Astrocyte (in vitro differentiated cells and primary cell): ENCODE data around the gene PTK7. TPM values are rescaled to one million over a fixed set of nuclear protein-coding genes. Genes with fewer than 3 reads are reported as not detected.

Experiments used
- DNase-seq: peaks from one replicate; pipeline ENCODE4 v3.0.0-alpha.2; 2010; ENCODE audit warnings: low read depth
- FAIRE-seq: peaks from 2 replicates; lab custom pipeline; 2011; peaks lifted over from hg19 to GRCh38; lab: Jason Lieb, UNC
- H2AFZ ChIP-seq: 2 replicates; pipeline ENCODE4 v1.6.0; 2012; ENCODE audit warnings: low read depth, low read length, inconsistent platforms
- H3K27ac ChIP-seq: 2 replicates; pipeline ENCODE4 v1.5.1; 2011; ENCODE audit warnings: low read depth, low read length, inconsistent platforms
- H3K27me3 ChIP-seq: 2 replicates; pipeline ENCODE4 v1.6.0; 2011; ENCODE audit warnings: low read length, inconsistent platforms; ENCODE audit not compliant: insufficient read depth
- H3K36me3 ChIP-seq: 2 replicates; pipeline ENCODE4 v1.5.1; 2011; ENCODE audit warnings: low read length, inconsistent platforms; ENCODE audit not compliant: insufficient read depth
- H3K4me1 ChIP-seq: 2 replicates; pipeline ENCODE4 v1.5.1; 2011; ENCODE audit warnings: low read length, inconsistent platforms; ENCODE audit not compliant: insufficient read depth
- H3K4me2 ChIP-seq: 2 replicates; pipeline ENCODE4 v1.6.0; 2012; ENCODE audit warnings: low read length, inconsistent platforms
- H3K4me3 ChIP-seq: 2 replicates; pipeline ENCODE4 v1.5.1; 2011; ENCODE audit warnings: low read depth, mild to moderate bottlenecking, low read length, inconsistent platforms; ENCODE audit not compliant: insufficient read depth
- H3K79me2 ChIP-seq: 2 replicates; pipeline ENCODE4 v1.6.0; 2012; ENCODE audit warnings: mild to moderate bottlenecking, low read length, inconsistent platforms; ENCODE audit not compliant: insufficient read depth
- H3K9ac ChIP-seq: 2 replicates; pipeline ENCODE4 v1.6.0; 2012; ENCODE audit warnings: mild to moderate bottlenecking, low read length, inconsistent platforms
- H3K9me3 ChIP-seq: 2 replicates; pipeline ENCODE4 v1.5.1; 2012; ENCODE audit warnings: low read depth, mild to moderate bottlenecking, low read length, inconsistent platforms; ENCODE audit not compliant: insufficient read depth
- H4K20me1 ChIP-seq: 2 replicates; pipeline ENCODE4 v1.6.0; 2012; ENCODE audit warnings: low read length, inconsistent platforms; ENCODE audit not compliant: insufficient read depth
- H3K27ac Mint-ChIP-seq: one replicate; pipeline ENCODE4 v1.8.0; 2021; ENCODE audit warnings: mild to moderate bottlenecking, mixed read lengths; ENCODE audit not compliant: unreplicated experiment
- H3K27me3 Mint-ChIP-seq: one replicate; pipeline ENCODE4 v1.8.0; 2021; ENCODE audit warnings: low read depth, mixed read lengths; ENCODE audit not compliant: unreplicated experiment
- H3K36me3 Mint-ChIP-seq: one replicate; pipeline ENCODE4 v1.8.0; 2021; ENCODE audit warnings: low read depth, mixed read lengths; ENCODE audit not compliant: unreplicated experiment
- H3K4me1 Mint-ChIP-seq: one replicate; pipeline ENCODE4 v1.8.0; 2021; ENCODE audit warnings: low read depth, mixed read lengths; ENCODE audit not compliant: unreplicated experiment
- H3K4me3 Mint-ChIP-seq: one replicate; pipeline ENCODE4 v1.8.0; 2021; ENCODE audit warnings: mild to moderate bottlenecking, moderate library complexity, mixed read lengths; ENCODE audit not compliant: unreplicated experiment
- H3K9me3 Mint-ChIP-seq: one replicate; pipeline ENCODE4 v1.8.0; 2021; ENCODE audit warnings: mild to moderate bottlenecking, mixed read lengths; ENCODE audit not compliant: unreplicated experiment
- CTCF ChIP-seq: IDR thresholded peaks from 2 replicates; pipeline ENCODE4 v1.5.1; 2011; ENCODE audit warnings: low read depth, mild to moderate bottlenecking, inconsistent platforms, low read length, moderate library complexity; ENCODE audit not compliant: insufficient read depth
- EZH2 ChIP-seq: IDR thresholded peaks from 2 replicates; pipeline ENCODE4 v1.6.1; 2012; ENCODE audit warnings: mild to moderate bottlenecking, low read length, inconsistent platforms; ENCODE audit not compliant: insufficient read depth
- total RNA-seq: library from RNA; stranded (reverse); gene quantifications from 2 replicates; pipeline ENCODE4 v1.2.1, GENCODE V29; 2021

The PTK7 gene
- total RNA-seq, 1 donor from 2014 or later, result 506 TPM

- Histone ChIP-seq H3K36me3 (peaks cover 26% of the 10 kb centered on the region), H3K4me3 (no peak overlapping the region), H3K4me2 (peak overlapping the region; percentile 91), H3K9me3 (no peaks in the 10 kb centered on the region), H3K27me3 (no peaks in the 10 kb centered on the region), H2AFZ (no peak overlapping the region), H3K9ac (peak overlapping the region; percentile 37), H3K27ac (peak overlapping the region; percentile 3), H4K20me1 (peaks cover 37% of the 10 kb centered on the region), H3K79me2 (peaks cover 25% of the 10 kb centered on the region), H3K4me1 (peaks cover 21% of the 10 kb centered on the region)
- no peak for FAIRE-seq
- H3K4me1 Mint-ChIP-seq, result peaks cover 23% of the 10 kb centered on the region
- H3K27ac Mint-ChIP-seq, result peak overlapping the region; percentile 6
- TF ChIP-seq EZH2, result no peak
- TF ChIP-seq CTCF, result no peak
- peak overlapping the region; percentile 82 for H3K4me3 Mint-ChIP-seq
- H3K9me3 Mint-ChIP-seq, result no peaks in the 10 kb centered on the region
- no peaks in the 10 kb centered on the region for H3K27me3 Mint-ChIP-seq
- DNase-seq, result peak; percentile 31
- peaks cover 11% of the 10 kb centered on the region for H3K36me3 Mint-ChIP-seq
Observed at GRCh38 chr6:43180985-43181384, 104.9 kb downstream of the PTK7 start.

GRCh38 chr6:43181621-43181941, 105.5 kb downstream of the PTK7 start:
- Histone ChIP-seq H2AFZ (peak overlapping the region; percentile 64), H3K9me3 (no peaks in the 10 kb centered on the region), H3K36me3 (peaks cover 20% of the 10 kb centered on the region), H3K9ac (peak overlapping the region; percentile 77), H4K20me1 (peaks cover 31% of the 10 kb centered on the region), H3K27me3 (no peaks in the 10 kb centered on the region), H3K4me3 (peak overlapping the region; percentile 68), H3K4me1 (peaks cover 19% of the 10 kb centered on the region), H3K27ac (peak overlapping the region; percentile 39), H3K79me2 (peaks cover 19% of the 10 kb centered on the region), H3K4me2 (peak overlapping the region; percentile 91)
- no peaks in the 10 kb centered on the region for H3K9me3 Mint-ChIP-seq
- peaks cover 21% of the 10 kb centered on the region for H3K4me1 Mint-ChIP-seq
- peak overlapping the region; percentile 45 for H3K27ac Mint-ChIP-seq
- TF ChIP-seq CTCF (no peak), EZH2 (no peak)
- DNase-seq (no peak), FAIRE-seq (no peak)
- peak overlapping the region; percentile 82 for H3K4me3 Mint-ChIP-seq
- H3K27me3 Mint-ChIP-seq, result no peaks in the 10 kb centered on the region
- H3K36me3 Mint-ChIP-seq, result peaks cover 11% of the 10 kb centered on the region
